ENCODE measurements around the gene CCNA1. TPM values are rescaled to one million over a fixed set of nuclear protein-coding genes. Genes with fewer than 3 reads are reported as not detected.

CCNA1 gene
- total RNA-seq, 4 donors from 2014 or later, result 0.66 TPM; not detected in 3

DNA sequence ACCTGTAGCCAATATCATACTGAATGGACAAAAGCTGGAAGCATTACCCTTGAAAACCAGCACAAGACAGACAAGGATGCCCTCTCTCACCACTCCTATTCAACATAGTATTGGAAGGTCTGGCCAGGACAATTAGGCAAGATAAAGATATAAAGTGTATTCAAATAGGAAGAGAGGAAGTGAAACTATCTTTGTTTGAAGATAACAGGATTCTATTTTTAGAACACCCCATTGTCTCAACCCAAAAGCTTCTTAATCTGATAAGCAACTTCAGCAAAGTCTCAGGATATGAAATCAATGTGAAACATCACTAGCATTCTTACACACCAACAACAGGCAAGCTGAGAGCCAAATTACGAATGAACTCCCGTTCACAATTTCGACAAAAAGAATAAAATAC, 17.8 kb upstream of the CCNA1 start:
- no peak for TF ChIP-seq POLR2A (IDR thresholded peaks at IDR 0.05)
- TF ChIP-seq, protein P1, sequence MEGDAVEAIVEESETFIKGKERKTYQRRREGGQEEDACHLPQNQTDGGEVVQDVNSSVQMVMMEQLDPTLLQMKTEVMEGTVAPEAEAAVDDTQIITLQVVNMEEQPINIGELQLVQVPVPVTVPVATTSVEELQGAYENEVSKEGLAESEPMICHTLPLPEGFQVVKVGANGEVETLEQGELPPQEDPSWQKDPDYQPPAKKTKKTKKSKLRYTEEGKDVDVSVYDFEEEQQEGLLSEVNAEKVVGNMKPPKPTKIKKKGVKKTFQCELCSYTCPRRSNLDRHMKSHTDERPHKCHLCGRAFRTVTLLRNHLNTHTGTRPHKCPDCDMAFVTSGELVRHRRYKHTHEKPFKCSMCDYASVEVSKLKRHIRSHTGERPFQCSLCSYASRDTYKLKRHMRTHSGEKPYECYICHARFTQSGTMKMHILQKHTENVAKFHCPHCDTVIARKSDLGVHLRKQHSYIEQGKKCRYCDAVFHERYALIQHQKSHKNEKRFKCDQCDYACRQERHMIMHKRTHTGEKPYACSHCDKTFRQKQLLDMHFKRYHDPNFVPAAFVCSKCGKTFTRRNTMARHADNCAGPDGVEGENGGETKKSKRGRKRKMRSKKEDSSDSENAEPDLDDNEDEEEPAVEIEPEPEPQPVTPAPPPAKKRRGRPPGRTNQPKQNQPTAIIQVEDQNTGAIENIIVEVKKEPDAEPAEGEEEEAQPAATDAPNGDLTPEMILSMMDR (IDR thresholded peaks at IDR 0.05), result no peak
- DNase-seq, result no peak
- no peak overlapping the region for H3K27ac ChIP-seq
- H3K36me3 ChIP-seq, result no peaks in the 10 kb centered on the region
- no peak overlapping the region for H3K4me3 ChIP-seq
- H3K27me3 ChIP-seq, result no peaks in the 10 kb centered on the region
- no peaks in the 10 kb centered on the region for H3K9me3 ChIP-seq
- no peaks in the 10 kb centered on the region for H3K4me1 ChIP-seq

DNA sequence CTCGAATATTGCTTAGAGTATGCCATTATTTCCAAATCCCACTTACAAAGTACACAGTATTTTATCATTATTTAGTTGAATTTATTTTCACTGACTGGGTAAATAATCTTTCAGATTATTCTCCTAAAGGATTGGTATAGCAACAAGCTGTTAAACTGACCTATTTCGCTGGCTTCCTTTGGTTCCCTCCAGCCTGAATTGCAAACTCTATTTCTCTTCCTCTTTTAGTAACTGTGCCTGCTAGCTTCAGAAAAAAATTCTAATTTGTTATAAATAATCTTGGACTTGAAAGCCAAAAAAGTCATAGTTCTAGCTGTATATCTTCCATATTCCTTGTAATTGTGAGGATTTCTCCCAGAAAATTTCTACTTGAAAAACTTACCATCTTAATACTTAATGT, 15.0 kb upstream of the CCNA1 start:
- no peak overlapping the region for H3K4me3 ChIP-seq
- H3K9me3 ChIP-seq, result no peaks in the 10 kb centered on the region
- TF ChIP-seq, protein P1 (IDR thresholded peaks at IDR 0.05), result no peak
- TF ChIP-seq POLR2A (IDR thresholded peaks at IDR 0.05), result no peak
- H3K4me1 ChIP-seq, result no peaks in the 10 kb centered on the region
- H3K27me3 ChIP-seq, result no peaks in the 10 kb centered on the region
- no peaks in the 10 kb centered on the region for H3K36me3 ChIP-seq
- no peak for DNase-seq
- H3K27ac ChIP-seq, result no peak overlapping the region

- no peak for DNase-seq
- Histone ChIP-seq H3K9me3 (no peaks in the 10 kb centered on the region), H3K4me3 (no peak overlapping the region), H3K36me3 (no peaks in the 10 kb centered on the region), H3K4me1 (no peaks in the 10 kb centered on the region), H3K27me3 (no peaks in the 10 kb centered on the region), H3K27ac (no peak overlapping the region)
- no peak for TF ChIP-seq POLR2A (IDR thresholded peaks at IDR 0.05)
Observed at GRCh38 chr13:36418022-36418805, 14.1 kb upstream of the CCNA1 start.

- Histone ChIP-seq H3K4me3 (no peak overlapping the region), H3K27me3 (no peaks in the 10 kb centered on the region), H3K36me3 (no peaks in the 10 kb centered on the region), H3K27ac (no peak overlapping the region), H3K4me1 (no peaks in the 10 kb centered on the region), H3K9me3 (no peaks in the 10 kb centered on the region)
- TF ChIP-seq, protein P1 (IDR thresholded peaks at IDR 0.05), result peak in 5 of 6 experiments; percentile 44 to 71 (median 56)
- no peak for TF ChIP-seq POLR2A (IDR thresholded peaks at IDR 0.05)
- peak in 2 of 3 donors; percentile 43 to 85 for DNase-seq
Observed at GRCh38 chr13:36420437-36420891, 11.8 kb upstream of the CCNA1 start.

DNA sequence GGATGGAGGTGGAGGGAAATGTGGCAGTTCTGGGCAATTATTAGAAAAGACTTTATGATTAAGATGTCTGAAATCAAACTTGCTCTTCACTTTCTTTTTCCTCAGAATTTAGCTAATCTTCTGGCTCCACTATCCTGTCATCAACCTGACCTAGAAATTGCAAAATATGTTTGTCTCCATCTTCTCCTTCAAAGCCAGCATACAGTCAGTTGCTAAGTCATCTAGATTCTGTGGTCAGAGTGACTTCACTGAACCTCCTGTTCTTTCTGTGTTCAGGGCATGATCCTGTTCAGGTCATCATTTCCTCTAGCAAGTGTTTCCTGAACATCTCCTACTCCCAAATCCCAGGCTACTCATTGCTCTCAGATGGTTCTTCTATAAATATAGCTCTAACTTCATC, 10.8 kb upstream of the CCNA1 start:
- Histone ChIP-seq H3K27ac (no peak overlapping the region), H3K9me3 (no peaks in the 10 kb centered on the region), H3K4me3 (no peak overlapping the region), H3K4me1 (no peaks in the 10 kb centered on the region), H3K27me3 (no peaks in the 10 kb centered on the region), H3K36me3 (no peaks in the 10 kb centered on the region)
- no peak for DNase-seq
- TF ChIP-seq, protein P1 (IDR thresholded peaks at IDR 0.05), result no peak
- no peak for TF ChIP-seq POLR2A (IDR thresholded peaks at IDR 0.05)

DNA sequence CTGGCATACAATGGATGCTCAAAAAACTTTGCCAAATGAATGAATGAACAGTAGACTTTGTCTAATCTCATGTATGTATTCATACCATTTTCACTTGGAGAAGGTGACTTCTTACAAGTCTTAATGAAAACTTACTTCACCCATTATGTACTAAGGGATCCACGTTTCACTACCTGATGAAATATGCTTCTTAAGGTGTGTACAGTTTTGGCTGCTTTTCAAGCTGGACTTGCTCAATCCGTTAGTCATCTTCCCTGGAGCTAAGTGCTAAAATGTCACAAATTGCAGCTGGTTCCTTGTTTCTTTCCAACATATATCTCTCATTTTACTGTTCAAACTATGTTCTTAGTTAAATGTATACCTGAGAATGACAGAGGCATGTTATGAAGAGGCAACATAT, 4.2 kb upstream of the CCNA1 start:
- Histone ChIP-seq H3K4me3 (no peak overlapping the region), H3K27ac (no peak overlapping the region), H3K9me3 (no peaks in the 10 kb centered on the region), H3K36me3 (no peaks in the 10 kb centered on the region), H3K27me3 (peaks cover 0 to 12% of the 10 kb centered on the region in 2 donors), H3K4me1 (peaks cover 0 to 18% (median 6%) of the 10 kb centered on the region in 4 donors)
- TF ChIP-seq, protein P1 (IDR thresholded peaks at IDR 0.05), result no peak
- TF ChIP-seq POLR2A (IDR thresholded peaks at IDR 0.05), result no peak
- DNase-seq, result no peak

Measured in Peyer's patch (tissue), 4 donors.